Motor neuron (in vitro differentiated cells): ENCODE data around the gene SARS1. TPM values are rescaled to one million over a fixed set of nuclear protein-coding genes. Genes with fewer than 3 reads are reported as not detected.
"Not testable (repeated sequence)": the region's sequence is repeated elsewhere in the genome, so short reads cannot be mapped to it uniquely, and the experiment has no call there.

Experiments used
- ATAC-seq, 8 experiments: fragments of 200-7000 bp; cut with Tn5 transposase; replicated peaks in 6 of 8; 2 replicates each; pipeline ENCODE4 v1.8.0; 2021; ENCODE audit warnings: mild to moderate bottlenecking in 8 of 8, moderate library complexity in 8 of 8
- H3K27ac ChIP-seq, 2 donors: fragments of 250-450 bp; sonication (Bioruptor Pico); 2 replicates each; pipeline ENCODE4 v1.9.0; 2021; ENCODE audit warnings: antibody characterized with exemption in 2 of 2, mild to moderate bottlenecking in 2 of 2, moderate library complexity in 1 of 2
- H3K4me1 ChIP-seq, 2 donors: fragments of 250-450 bp; sonication (Bioruptor Pico); replicated peaks in 1 of 2; 2 replicates each; pipeline ENCODE4 v1.6.1; 2021; ENCODE audit warnings: antibody characterized with exemption in 2 of 2, mild to moderate bottlenecking in 2 of 2, moderate library complexity in 1 of 2
- H3K4me3 ChIP-seq, 5 donors: fragments of 250-450 bp; sonication (Bioruptor Pico); 2 replicates each; pipeline ENCODE4 v1.9.0; 2021; ENCODE audit warnings: antibody characterized with exemption in 5 of 5, mild to moderate bottlenecking in 5 of 5, moderate library complexity in 4 of 5
- WGBS, 10 experiments: fragments of 450-650 bp; shearing (Covaris generic); methylation state at CpG; one replicate each; pipeline ENCODE4 v1.0.0; 2022; 5-methylcytosine and 5-hydroxymethylcytosine counted together
- in situ Hi-C, 9 experiments: fragments of 400-800 bp; cut with MboI; loops; one replicate each; pipeline ENCODE4 v1.15.0; 2021; ENCODE audit warnings: low sequenced_read_pairs in 9 of 9, low pct_unique_long_range_greater_than_20kb in 2 of 9; ENCODE audit not compliant: unreplicated experiment in 9 of 9
- total RNA-seq, 8 experiments: library from RNA; unstranded; fragments of 300-600 nt; gene quantifications; 2 replicates each; pipeline versions ENCODE4 v1.2.3 to v1.2.4, GENCODE V29; 2022

SARS1 gene
- total RNA-seq, 8 experiments from 2014 or later: 118 to 795 (median 414) TPM

DNA sequence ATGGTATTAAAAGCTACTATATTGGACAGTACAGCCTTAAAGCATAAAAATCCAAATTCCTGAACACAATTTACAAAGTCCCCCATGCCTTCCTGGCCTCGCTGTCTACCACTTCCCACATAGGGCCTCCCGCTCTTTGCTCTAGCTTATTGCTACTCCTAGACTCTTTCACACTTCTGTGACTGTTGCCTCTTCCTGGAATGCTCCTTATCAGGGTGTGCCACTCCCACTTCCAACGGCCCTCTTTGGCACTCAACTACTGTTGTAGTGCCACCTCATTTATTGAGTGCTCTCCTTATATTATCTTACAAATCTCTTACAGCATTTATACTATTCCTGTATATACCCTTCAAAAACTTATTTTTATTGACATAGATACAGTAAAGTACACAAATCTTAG, 4.8 kb downstream of the SARS1 start:
- ATAC-seq: no peak
- H3K4me1 ChIP-seq: peaks cover 16 to 18% of the 10 kb centered on the region in 2 donors
- 75 to 100% (median 90%) methylated on average over 1 to 3 of the region's 3 CpGs; no CpG with 5 or more reads in 2 of the 10 experiments for WGBS, 10 experiments
- no peak overlapping the region for H3K27ac ChIP-seq
- no peak overlapping the region for H3K4me3 ChIP-seq
- in situ Hi-C loops: no loop called here

- in situ Hi-C loops, H3K4me3 ChIP-seq, H3K27ac ChIP-seq, ATAC-seq: not testable (repeated sequence)
- WGBS, 10 experiments: 80 to 100% (median 100%) methylated on average over 3 to 6 of the region's 9 CpGs; no CpG with 5 or more reads in 3 of the 10 experiments
- peaks cover 23 to 30% of the 10 kb centered on the region in 2 donors for H3K4me1 ChIP-seq
Observed at GRCh38 chr1:109221201-109221600, 7.5 kb downstream of the SARS1 start.

GRCh38 chr1:109225308-109225707, 11.6 kb downstream of the SARS1 start:
- Histone ChIP-seq H3K4me1 (peaks cover 42 to 51% of the 10 kb centered on the region in 2 donors), H3K27ac (peak overlapping the region; percentile 44 to 53), H3K4me3 (no peak overlapping the region)
- WGBS, 10 experiments: 0 to 70% (median 21%) methylated on average over 1 to 3 of the region's 3 CpGs; no CpG with 5 or more reads in 1 of the 10 experiments
- in situ Hi-C loops: no loop called here
- peak in 7 of 8 experiments; percentile 11 to 96 (median 34) for ATAC-seq

- in situ Hi-C loops: no loop called here
Observed at GRCh38 chr1:109225711-109226445, 12.2 kb downstream of the SARS1 start.

DNA sequence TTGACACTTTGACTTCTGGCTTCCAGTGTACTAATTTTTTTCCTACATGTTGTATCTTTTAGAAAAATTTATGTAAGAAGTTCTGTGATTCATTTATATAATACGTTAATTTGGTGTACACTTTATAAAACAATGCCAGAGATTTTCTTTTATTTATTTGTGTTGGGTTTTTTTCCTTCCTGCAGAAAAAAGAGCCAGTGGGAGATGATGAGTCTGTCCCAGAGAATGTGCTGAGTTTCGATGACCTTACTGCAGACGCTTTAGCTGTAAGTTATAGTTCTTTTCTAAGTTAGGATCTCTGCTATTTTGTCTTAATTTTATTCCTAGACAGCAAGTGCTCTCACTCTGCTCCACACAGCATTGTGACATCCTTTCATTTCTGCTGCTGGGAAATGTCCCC, 14.4 kb downstream of the SARS1 start:
- Histone ChIP-seq H3K4me3 (no peak overlapping the region), H3K27ac (peak overlapping the region; percentile 75 to 85), H3K4me1 (peaks cover 51 to 65% of the 10 kb centered on the region in 2 donors)
- 37 to 100% (median 56%) methylated on average over 3 of the region's 3 CpGs; no CpG with 5 or more reads in 1 of the 10 experiments for WGBS, 10 experiments
- ATAC-seq: no peak
- in situ Hi-C loops: no loop called here

More at GRCh38 chr1:109225711-109226445, 12.2 kb downstream of the SARS1 start:
- Histone ChIP-seq H3K4me1 (peaks cover 48 to 57% of the 10 kb centered on the region in 2 donors), H3K27ac (peak overlapping the region; percentile 34 to 53), H3K4me3 (no peak overlapping the region)
- WGBS, 10 experiments: 19 to 100% (median 84%) methylated on average over 2 to 5 of the region's 5 CpGs
- peak in 1 of 8 experiments; percentile 14 for ATAC-seq

DNA sequence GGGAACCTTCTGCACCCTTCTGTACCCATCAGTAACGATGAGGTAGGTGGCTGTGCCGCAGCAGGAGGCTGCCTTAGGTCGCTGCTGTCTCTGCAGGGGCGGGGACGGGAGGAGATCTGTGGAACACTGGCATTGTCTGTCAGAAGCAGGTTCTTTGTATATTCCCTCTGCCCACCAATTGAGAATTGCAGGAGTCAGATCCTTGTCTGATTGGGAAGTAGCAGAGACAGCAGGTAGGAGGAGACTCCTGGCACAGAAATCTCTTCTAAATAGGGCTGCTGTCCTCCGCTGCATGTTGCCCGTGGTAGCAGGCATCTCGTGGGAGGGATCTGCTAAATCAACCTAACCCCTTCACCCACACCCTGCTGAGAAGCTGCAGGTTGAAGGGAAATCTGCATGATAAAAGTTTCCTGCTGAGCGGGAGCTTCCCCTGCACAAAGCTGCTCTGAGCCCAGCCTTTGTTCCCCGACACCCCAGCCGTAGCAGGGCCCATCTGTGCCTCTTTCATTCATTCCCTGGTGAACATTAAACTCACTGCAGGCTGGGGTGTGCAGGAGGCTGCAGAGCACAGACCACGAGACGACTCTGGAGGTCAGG, 15.9 kb downstream of the SARS1 start:
- no peak overlapping the region for H3K4me3 ChIP-seq
- 0 to 91% (median 14%) methylated on average over 1 to 5 of the region's 13 CpGs; no CpG with 5 or more reads in 4 of the 10 experiments for WGBS, 10 experiments
- in situ Hi-C loops: no loop called here
- H3K4me1 ChIP-seq: peaks cover 51 to 58% of the 10 kb centered on the region in 2 donors
- H3K27ac ChIP-seq: peak overlapping the region; percentile 75 to 85
- ATAC-seq: peak in 5 of 8 experiments; percentile 93 to 95 (median 93)

GRCh38 chr1:109231066-109231465, 17.3 kb downstream of the SARS1 start:
- no peak for ATAC-seq
- H3K4me1 ChIP-seq: peaks cover 37 to 46% of the 10 kb centered on the region in 2 donors
- no peak overlapping the region for H3K4me3 ChIP-seq
- H3K27ac ChIP-seq: peak overlapping the region in 1 of 2 donors; percentile 14
- in situ Hi-C loops: no loop called here
- WGBS, 10 experiments: 60 to 100% (median 86%) methylated on average over 1 to 3 of the region's 3 CpGs; no CpG with 5 or more reads in 2 of the 10 experiments

DNA sequence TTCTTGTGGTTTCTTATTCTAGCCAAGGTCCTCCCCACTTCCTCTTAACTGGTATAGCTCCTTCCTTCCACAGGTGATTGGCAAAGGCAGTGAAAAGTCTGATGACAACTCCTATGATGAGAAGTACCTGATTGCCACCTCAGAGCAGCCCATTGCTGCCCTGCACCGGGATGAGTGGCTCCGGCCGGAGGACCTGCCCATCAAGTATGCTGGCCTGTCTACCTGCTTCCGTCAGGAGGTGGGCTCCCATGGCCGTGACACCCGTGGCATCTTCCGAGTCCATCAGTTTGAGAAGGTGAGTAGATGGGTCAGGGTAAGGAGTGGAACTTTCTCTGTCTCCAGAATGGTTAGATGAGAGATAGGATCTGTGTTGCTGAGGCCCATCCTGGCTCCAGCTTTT, 21.4 kb downstream of the SARS1 start:
- no peak overlapping the region for H3K4me3 ChIP-seq
- H3K27ac ChIP-seq: no peak overlapping the region
- no peak for ATAC-seq
- WGBS, 10 experiments: 94 to 100% (median 97%) methylated on average over 3 to 7 of the region's 7 CpGs; no CpG with 5 or more reads in 5 of the 10 experiments
- in situ Hi-C loops: no loop called here
- H3K4me1 ChIP-seq: peaks cover 22 to 33% of the 10 kb centered on the region in 2 donors

DNA sequence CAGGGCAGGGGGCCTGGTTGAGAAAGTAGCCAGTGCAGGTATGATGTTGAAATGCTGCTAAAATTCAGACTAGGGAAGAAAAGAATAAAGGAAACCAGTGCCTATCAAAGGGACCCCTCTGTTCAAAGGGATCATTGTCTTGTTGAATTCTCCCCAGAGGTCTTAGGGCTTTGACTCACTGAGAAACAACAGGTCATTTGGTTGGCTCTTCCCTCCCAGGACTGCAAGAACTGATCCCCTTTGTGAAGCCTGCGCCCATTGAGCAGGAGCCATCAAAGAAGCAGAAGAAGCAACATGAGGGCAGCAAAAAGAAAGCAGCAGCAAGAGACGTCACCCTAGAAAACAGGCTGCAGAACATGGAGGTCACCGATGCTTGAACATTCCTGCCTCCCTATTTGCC, 23.8 kb downstream of the SARS1 start:
- no peak overlapping the region for H3K4me3 ChIP-seq
- peaks cover 36 to 42% of the 10 kb centered on the region in 2 donors for H3K4me1 ChIP-seq
- ATAC-seq: no peak
- in situ Hi-C loops: no loop called here
- WGBS, 10 experiments: 74 to 100% (median 93%) methylated on average over 1 to 3 of the region's 3 CpGs; no CpG with 5 or more reads in 4 of the 10 experiments
- no peak overlapping the region for H3K27ac ChIP-seq

- ATAC-seq: no peak
- Histone ChIP-seq H3K27ac (peak overlapping the region in 1 of 2 donors; percentile 45), H3K4me3 (no peak overlapping the region), H3K4me1 (peaks cover 44 to 50% of the 10 kb centered on the region in 2 donors)
- 60 to 100% (median 94%) methylated on average over 1 to 2 of the region's 2 CpGs; no CpG with 5 or more reads in 5 of the 10 experiments for WGBS, 10 experiments
- in situ Hi-C loops: no loop called here
Observed at GRCh38 chr1:109238382-109238781, 24.7 kb downstream of the SARS1 start.

DNA sequence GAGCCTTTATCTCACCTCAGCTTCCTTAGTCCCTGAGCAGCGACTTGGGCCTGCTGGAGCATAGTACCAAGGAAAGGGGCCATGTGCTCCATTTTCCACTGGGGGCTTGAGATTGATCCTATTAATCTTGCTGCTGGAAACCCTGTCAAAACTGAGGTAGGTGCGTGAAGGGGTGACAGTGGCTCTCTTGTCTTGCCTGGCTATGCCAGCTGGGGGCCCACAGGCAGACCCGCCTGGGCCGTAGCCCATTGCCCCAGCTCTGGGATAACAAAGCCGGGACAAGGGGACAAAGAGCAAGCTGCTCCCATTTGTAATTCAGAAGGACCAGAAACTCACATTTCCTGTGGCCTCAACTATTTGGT, 25.3 kb downstream of the SARS1 start:
- peaks cover 51 to 54% of the 10 kb centered on the region in 2 donors for H3K4me1 ChIP-seq
- in situ Hi-C loops: no loop called here
- peak in 1 of 8 experiments; percentile 12 for ATAC-seq
- WGBS, 10 experiments: 70 to 100% (median 73%) methylated on average over 1 to 4 of the region's 5 CpGs; no CpG with 5 or more reads in 5 of the 10 experiments
- H3K4me3 ChIP-seq: no peak overlapping the region
- H3K27ac ChIP-seq: peak overlapping the region; percentile 32 to 76

GRCh38 chr1:109239409-109240068, 25.8 kb downstream of the SARS1 start:
- in situ Hi-C loops: no loop called here
- Histone ChIP-seq H3K27ac (peak overlapping the region; percentile 32 to 76), H3K4me1 (peaks cover 54 to 56% of the 10 kb centered on the region in 2 donors), H3K4me3 (no peak overlapping the region)
- ATAC-seq: peak; percentile 24 to 78 (median 76)
- 53 to 100% (median 68%) methylated on average over 1 to 6 of the region's 6 CpGs; no CpG with 5 or more reads in 4 of the 10 experiments for WGBS, 10 experiments
